DND-41 (cell line): Measurements from ENCODE around the gene FABP3.

Experiments
- ATAC-seq: fragments of 200-7000 bp; cut with Tn5 transposase; 3 replicates; pipeline ENCODE4 v1.9.1; 2021; ENCODE audit warnings: low read depth; ENCODE audit not compliant: insufficient read depth
- DNase-seq: peaks from one replicate; pipeline ENCODE4 v3.0.0-alpha.2; 2020
- H2AFZ ChIP-seq: 2 replicates; pipeline ENCODE4 v1.6.0; 2012; ENCODE audit warnings: low read depth, low read length
- H3K27ac ChIP-seq: 2 replicates; pipeline ENCODE4 v1.5.1; 2012; ENCODE audit warnings: low read length, inconsistent platforms
- H3K27me3 ChIP-seq: fragments of 200-600 bp; sonication (generic); 2 replicates; pipeline ENCODE4 v1.6.0; 2012; ENCODE audit warnings: low read length, mild to moderate bottlenecking, inconsistent platforms; ENCODE audit not compliant: insufficient read depth, poor library complexity
- H3K36me3 ChIP-seq: 2 replicates; pipeline ENCODE4 v1.5.1; 2012; ENCODE audit warnings: low read length, inconsistent platforms; ENCODE audit not compliant: insufficient read depth
- H3K4me1 ChIP-seq: 2 replicates; pipeline ENCODE4 v1.5.1; 2012; ENCODE audit warnings: mild to moderate bottlenecking, low read length; ENCODE audit not compliant: insufficient read depth
- H3K4me2 ChIP-seq: 2 replicates; pipeline ENCODE4 v1.6.0; 2012; ENCODE audit warnings: mild to moderate bottlenecking, moderate library complexity, low read length, inconsistent platforms; ENCODE audit not compliant: insufficient read depth
- H3K4me3 ChIP-seq, 2 experiments: fragments of 200-600 bp in 1 of 2; shearing (Covaris generic) in 1 of 2; 2 replicates each; pipeline ENCODE4 v1.5.1; 2012 to 2016; ENCODE audit warnings: inconsistent platforms in 2 of 2, low read length in 2 of 2, mild to moderate bottlenecking in 2 of 2, low read depth in 1 of 2, moderate library complexity in 1 of 2
- H3K79me2 ChIP-seq: 2 replicates; pipeline ENCODE4 v1.6.0; 2012; ENCODE audit warnings: low read length, inconsistent platforms; ENCODE audit not compliant: insufficient read depth
- H3K9ac ChIP-seq: 2 replicates; pipeline ENCODE4 v1.6.0; 2012; ENCODE audit warnings: low read depth, mild to moderate bottlenecking, inconsistent platforms, low read length, moderate library complexity
- H3K9me3 ChIP-seq: 2 replicates; pipeline ENCODE4 v1.5.1; 2012; ENCODE audit warnings: low read length, moderate library complexity, mild to moderate bottlenecking, inconsistent platforms; ENCODE audit not compliant: insufficient read depth, severe bottlenecking
- H4K20me1 ChIP-seq: 2 replicates; pipeline ENCODE4 v1.6.0; 2012; ENCODE audit warnings: low read length; ENCODE audit not compliant: insufficient read depth
- EZH2 ChIP-seq: IDR thresholded peaks from 3 replicates; pipeline ENCODE4 v1.6.1; 2012; ENCODE audit warnings: borderline replicate concordance, low read depth, mild to moderate bottlenecking, moderate library complexity, low read length, inconsistent platforms; ENCODE audit not compliant: severe bottlenecking
- TF ChIP-seq, protein P1 (sequence below): IDR thresholded peaks from 2 replicates; pipeline ENCODE4 v1.5.1; 2012; ENCODE audit warnings: borderline replicate concordance, low read length, moderate library complexity, mild to moderate bottlenecking; ENCODE audit not compliant: poor library complexity, severe bottlenecking; ENCODE audit errors: extremely low read depth

The FABP3 gene

DNA sequence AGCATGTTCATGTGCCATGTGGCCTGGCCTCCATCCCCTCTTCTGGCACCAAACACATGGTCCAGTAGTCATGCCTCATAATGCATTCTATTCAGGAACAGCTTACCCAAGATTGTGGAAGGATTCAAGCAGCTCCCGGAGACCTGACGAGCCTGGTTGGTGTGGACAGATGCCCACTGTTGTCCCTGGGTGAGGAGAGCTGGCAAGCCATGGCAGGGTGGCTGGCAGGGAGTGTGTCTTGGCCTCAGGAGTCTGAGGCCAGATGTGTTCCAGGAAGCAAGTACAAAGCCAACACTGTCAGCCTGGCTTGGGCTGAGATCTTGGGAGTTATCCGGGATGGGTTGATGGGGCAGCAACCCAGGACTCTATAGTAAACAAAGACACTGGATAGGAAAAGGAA, 7.3 kb upstream of the FABP3 start:
- Histone ChIP-seq H3K79me2 (no peaks in the 10 kb centered on the region), H2AFZ (no peak overlapping the region), H3K9me3 (no peaks in the 10 kb centered on the region), H3K4me1 (no peaks in the 10 kb centered on the region), H3K4me2 (no peak overlapping the region), H3K36me3 (no peaks in the 10 kb centered on the region), H3K27ac (no peak overlapping the region), H3K27me3 (no peaks in the 10 kb centered on the region), H3K9ac (no peak overlapping the region), H4K20me1 (no peaks in the 10 kb centered on the region), H3K4me3 (no peak overlapping the region)
- no peak for ATAC-seq
- no peak for TF ChIP-seq EZH2
- TF ChIP-seq, protein P1, sequence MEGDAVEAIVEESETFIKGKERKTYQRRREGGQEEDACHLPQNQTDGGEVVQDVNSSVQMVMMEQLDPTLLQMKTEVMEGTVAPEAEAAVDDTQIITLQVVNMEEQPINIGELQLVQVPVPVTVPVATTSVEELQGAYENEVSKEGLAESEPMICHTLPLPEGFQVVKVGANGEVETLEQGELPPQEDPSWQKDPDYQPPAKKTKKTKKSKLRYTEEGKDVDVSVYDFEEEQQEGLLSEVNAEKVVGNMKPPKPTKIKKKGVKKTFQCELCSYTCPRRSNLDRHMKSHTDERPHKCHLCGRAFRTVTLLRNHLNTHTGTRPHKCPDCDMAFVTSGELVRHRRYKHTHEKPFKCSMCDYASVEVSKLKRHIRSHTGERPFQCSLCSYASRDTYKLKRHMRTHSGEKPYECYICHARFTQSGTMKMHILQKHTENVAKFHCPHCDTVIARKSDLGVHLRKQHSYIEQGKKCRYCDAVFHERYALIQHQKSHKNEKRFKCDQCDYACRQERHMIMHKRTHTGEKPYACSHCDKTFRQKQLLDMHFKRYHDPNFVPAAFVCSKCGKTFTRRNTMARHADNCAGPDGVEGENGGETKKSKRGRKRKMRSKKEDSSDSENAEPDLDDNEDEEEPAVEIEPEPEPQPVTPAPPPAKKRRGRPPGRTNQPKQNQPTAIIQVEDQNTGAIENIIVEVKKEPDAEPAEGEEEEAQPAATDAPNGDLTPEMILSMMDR, result no peak
- no peak for DNase-seq

DNA sequence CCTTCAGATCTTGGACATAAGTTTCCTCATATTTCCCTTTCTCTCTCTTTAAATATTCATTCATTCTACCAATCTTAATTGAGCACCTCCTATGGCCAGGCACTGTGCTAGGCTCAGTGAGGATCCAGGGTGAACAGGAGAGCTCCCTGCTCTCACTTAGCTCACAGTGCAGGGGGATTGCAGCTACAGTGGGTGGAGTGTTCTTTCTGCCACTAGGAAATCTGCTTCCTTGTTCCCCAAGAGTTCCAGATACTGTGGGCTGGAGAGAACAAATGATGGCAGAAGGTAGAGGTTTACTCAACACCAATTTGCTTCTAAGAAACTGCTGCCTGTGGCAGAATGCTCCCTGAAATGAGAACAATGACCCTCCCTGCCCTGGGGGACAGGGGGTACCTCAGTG, 5.1 kb upstream of the FABP3 start:
- Histone ChIP-seq H3K27ac (no peak overlapping the region), H3K27me3 (no peaks in the 10 kb centered on the region), H3K9me3 (no peaks in the 10 kb centered on the region), H3K4me3 (no peak overlapping the region), H3K4me2 (no peak overlapping the region), H3K36me3 (no peaks in the 10 kb centered on the region), H2AFZ (no peak overlapping the region), H3K9ac (no peak overlapping the region), H4K20me1 (no peaks in the 10 kb centered on the region), H3K79me2 (no peaks in the 10 kb centered on the region), H3K4me1 (peaks cover 13% of the 10 kb centered on the region)
- ATAC-seq (no peak), DNase-seq (no peak)
- TF ChIP-seq, protein P1, result no peak

DNA sequence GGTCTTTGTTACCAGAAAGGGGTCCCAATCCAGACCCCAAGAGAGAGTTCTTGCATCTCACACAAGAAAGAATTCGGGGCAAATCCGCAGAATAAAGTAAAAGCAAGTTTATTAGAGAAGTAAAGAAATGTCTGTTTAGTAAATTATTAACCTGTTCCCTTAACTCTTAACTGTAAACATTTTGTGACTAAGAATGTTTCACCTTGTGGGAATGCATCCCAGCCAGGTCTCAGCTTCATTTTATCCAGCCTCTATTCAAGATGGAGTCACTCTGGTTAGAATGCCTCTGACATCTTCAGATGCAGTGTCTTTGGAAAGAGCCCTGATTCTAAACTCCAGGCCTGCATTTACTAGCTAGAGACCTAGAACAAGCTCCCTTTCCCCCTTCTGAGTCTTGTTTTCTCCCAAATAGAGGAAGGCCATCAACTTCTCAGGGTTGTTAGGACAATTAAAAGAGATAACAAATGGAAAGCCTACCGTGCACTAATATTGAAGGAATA, 4.5 kb upstream of the FABP3 start:
- no peak for ATAC-seq
- no peaks in the 10 kb centered on the region for H3K27me3 ChIP-seq
- no peak overlapping the region for H3K27ac ChIP-seq
- H3K9me3 ChIP-seq, result no peaks in the 10 kb centered on the region
- no peaks in the 10 kb centered on the region for H4K20me1 ChIP-seq
- H2AFZ ChIP-seq, result no peak overlapping the region
- no peak for TF ChIP-seq EZH2
- TF ChIP-seq, protein P1, result no peak
- H3K36me3 ChIP-seq, result no peaks in the 10 kb centered on the region
- no peak overlapping the region for H3K4me2 ChIP-seq
- no peak overlapping the region for H3K9ac ChIP-seq
- no peak for DNase-seq
- peaks cover 18% of the 10 kb centered on the region for H3K4me1 ChIP-seq
- no peak overlapping the region for H3K4me3 ChIP-seq
- H3K79me2 ChIP-seq, result no peaks in the 10 kb centered on the region
